Measurements from ENCODE around the gene SHROOM2.

Gene SHROOM2

GRCh38 chrX:9866633-9867032 lies 80.4 kb downstream of the SHROOM2 start:
- DNase-seq, result no peak

DNA sequence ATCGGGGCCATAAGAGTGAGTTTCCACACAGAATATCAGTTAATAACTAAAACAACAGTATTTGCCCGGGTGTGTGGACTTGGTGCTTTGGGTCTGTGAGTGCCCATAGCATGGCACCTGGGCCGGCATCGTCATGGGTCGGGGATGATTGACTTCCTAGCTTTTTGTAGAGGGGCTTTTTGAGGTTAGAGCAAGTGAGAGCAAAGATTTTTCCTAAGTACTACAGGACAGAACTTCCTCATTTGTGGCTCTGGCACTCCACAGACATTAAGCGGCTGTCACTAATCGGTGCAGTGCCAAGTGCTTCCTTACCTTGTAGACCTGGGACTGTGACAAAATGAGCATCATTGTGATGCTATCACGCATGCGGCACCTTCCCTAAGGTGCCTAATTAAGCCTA lies 81.0 kb downstream of the SHROOM2 start:
- no peak for DNase-seq

- no peak for DNase-seq
Observed at GRCh38 chrX:9867753-9868152, 81.5 kb downstream of the SHROOM2 start.

- DNase-seq, result no peak
Observed at GRCh38 chrX:9871701-9872268, 85.6 kb downstream of the SHROOM2 start.

- no peak for DNase-seq
Observed at GRCh38 chrX:9873360-9873759, 87.1 kb downstream of the SHROOM2 start.

DNA sequence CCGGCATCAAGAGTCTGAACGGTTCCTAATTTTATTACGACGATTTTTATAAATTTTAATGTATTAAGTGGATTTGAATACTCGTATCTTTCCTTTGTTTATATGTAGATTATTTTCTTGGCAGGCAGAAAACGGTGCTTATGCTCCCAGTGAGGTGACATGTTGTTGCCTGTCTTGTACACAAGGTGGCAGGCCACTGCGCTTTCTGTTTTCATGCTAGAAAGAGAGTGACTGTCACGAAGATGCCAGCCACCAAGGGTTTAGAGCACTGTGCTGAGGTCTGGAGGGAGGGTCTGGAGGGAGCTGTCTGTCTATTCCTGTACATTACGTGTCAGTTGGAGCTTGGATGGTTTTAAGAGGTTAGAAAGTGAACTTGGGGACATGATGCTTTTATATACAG lies 87.7 kb downstream of the SHROOM2 start:
- no peak for DNase-seq

- no peak for DNase-seq
Observed at GRCh38 chrX:9874483-9874882, 88.3 kb downstream of the SHROOM2 start.

DNA sequence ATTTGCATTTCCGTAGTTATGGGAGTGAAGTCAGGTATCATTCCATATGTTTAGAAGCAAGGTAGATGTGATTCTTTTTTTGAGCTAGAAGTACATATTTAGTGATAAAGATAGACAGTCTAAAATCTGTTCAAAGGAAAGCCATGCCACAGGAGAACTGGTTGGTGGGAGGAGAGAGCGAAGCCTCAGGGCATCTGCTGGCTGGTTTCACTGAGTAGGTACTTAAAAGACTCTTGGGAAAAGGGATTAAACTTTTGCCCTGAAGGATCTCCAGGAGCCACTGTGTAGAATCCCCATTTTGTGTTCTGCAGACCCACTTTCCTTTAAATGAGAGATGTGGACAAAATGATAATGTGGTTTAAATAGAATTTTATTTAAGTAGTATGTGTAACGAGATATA lies 89.6 kb downstream of the SHROOM2 start:
- DNase-seq, result no peak

DNA sequence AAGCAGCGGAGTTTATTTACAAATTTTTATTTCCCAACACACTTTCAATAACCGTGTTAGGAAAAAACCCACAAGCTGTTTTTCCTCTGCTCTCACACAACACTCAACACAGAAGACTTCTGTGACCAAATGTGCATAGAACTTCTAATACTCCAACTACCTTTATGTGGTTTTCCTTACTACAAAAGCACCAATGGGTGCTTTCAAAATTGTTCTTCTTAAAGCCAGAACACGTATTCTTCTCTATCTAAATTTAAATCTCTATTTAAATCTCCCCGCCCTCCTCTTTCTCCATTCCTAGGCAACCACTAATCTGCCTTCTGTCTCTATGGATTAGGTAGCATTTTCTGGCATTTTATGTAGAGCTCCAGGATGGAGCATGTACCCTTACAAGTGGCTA lies 90.0 kb downstream of the SHROOM2 start:
- DNase-seq, result no peak

GRCh38 chrX:9878146-9878820 lies 92.1 kb downstream of the SHROOM2 start:
- no peak for DNase-seq

GRCh38 chrX:9880237-9880636 lies 94.0 kb downstream of the SHROOM2 start:
- DNase-seq, result no peak

- no peak for DNase-seq
Observed at GRCh38 chrX:9880870-9881269, 94.6 kb downstream of the SHROOM2 start.

GRCh38 chrX:9882669-9883446 lies 96.6 kb downstream of the SHROOM2 start:
- no peak for DNase-seq

GRCh38 chrX:9884031-9884779 lies 98.0 kb downstream of the SHROOM2 start:
- DNase-seq, result no peak

DNA sequence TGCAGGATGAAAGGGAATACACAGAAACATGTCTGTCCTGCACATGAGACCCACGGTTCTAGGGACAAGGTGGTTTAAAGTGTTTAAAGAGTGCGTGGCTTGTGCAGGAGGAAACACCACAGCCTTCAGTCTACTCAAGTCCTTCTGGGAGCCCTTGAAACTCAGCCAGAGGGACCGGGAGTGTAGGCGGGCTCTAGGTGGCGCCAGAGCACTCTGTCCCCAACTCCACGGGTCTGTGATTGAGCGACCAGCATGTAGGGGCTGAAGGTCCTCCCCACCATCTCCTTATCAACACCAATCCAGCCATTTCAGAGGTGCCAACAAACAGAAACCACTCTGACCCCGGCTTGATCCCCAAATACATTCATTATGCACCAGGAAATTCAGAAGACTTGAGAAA lies 98.9 kb downstream of the SHROOM2 start:
- no peak for DNase-seq

- no peak for DNase-seq
Observed at GRCh38 chrX:9887659-9888297, 101.5 kb downstream of the SHROOM2 start.

GRCh38 chrX:9888953-9889470 lies 102.8 kb downstream of the SHROOM2 start:
- DNase-seq, result no peak

GRCh38 chrX:9890681-9891091 lies 104.5 kb downstream of the SHROOM2 start:
- DNase-seq, result no peak

DNA sequence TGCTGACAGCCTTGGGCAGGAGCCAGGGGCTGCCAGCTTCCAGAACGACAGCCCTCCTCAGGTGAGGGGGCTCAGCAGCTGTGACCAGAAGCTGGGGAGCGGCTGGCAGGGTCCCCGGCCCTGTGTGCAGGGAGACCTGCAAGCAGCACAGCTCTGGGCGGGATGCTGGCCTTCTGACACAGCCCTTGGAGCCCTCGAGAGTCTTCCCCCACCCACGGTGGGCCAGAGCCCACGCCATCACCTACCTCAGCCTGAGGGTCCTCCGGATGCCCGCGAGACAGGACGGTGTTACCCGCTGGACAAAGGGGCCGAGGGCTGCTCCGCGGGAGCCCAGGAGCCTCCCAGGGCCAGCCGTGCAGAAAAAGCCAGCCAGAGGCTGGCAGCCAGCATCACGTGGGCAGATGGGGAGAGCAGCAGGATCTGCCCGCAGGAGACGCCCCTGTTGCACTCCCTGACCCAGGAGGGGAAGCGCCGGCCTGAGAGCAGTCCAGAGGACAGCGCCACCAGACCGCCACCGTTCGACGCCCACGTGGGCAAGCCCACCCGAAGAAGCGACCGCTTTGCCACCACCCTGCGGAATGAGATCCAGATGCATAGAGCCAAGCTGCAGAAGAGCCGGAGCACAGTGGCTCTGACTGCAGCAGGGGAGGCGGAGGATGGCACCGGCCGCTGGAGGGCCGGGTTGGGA lies 109.1 kb downstream of the SHROOM2 start:
- DNase-seq, result no peak

DNA sequence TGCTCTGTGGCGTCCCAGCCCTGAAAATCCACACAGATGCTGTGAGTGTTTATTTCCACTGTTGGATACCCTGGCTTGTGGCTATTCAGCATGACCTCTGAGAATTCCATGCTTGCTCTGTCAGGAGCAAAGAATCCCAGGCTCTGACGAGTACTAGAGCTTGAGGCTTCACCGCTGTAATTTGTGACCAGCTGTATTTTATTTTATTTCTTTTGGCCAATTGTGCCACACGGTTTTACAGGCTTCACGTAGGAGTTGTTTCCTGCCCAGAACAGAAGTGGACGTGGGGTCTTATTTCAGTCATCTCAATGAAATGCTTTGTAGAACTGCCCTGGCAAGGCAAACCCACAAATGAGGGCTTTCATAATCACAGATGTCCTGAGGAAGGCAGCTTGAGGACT lies 111.5 kb downstream of the SHROOM2 start:
- no peak for DNase-seq

DNA sequence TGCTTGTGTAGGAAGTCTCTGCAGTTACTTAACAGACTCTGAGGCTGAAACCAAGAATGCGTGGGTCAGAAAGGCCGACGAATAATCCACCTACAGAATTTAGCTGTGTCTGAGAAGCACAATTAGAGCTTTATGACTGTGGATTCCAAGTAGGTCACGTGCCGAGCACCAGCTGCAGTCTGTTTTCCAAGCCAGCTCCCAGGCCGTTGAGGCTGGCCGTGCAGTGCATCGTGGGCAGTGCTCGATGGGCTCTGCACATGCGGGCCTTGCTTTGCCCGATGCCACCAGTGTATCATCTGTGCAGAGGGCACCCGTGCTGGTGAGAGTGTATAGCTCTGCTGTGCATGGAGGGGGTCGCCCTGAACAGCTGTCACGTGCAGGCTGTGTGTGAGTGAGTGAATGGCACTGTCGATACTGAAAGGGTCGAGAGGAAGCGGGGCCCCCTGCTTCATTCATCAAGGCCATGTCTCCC lies 113.4 kb downstream of the SHROOM2 start:
- DNase-seq, result no peak

- DNase-seq, result no peak
Observed at GRCh38 chrX:9902656-9903055, 116.4 kb downstream of the SHROOM2 start.
